Epithelial cell of esophagus (primary cell): ENCODE measurements around the gene PKD1L1.

Source experiments
- DNase-seq: peaks from one replicate; pipeline ENCODE4 v3.0.0; 2010; ENCODE audit warnings: low read depth
- H3K4me3 ChIP-seq: 2 replicates; pipeline ENCODE4 v1.5.1; 2011; ENCODE audit warnings: mild to moderate bottlenecking, low read length, control low read depth
- CTCF ChIP-seq: IDR thresholded peaks from 2 replicates; pipeline ENCODE4 v1.5.1; 2011; ENCODE audit warnings: low read depth, mild to moderate bottlenecking, low read length, control low read depth, inconsistent platforms; ENCODE audit not compliant: insufficient read depth; ENCODE audit errors: missing control alignments

Gene PKD1L1

DNA sequence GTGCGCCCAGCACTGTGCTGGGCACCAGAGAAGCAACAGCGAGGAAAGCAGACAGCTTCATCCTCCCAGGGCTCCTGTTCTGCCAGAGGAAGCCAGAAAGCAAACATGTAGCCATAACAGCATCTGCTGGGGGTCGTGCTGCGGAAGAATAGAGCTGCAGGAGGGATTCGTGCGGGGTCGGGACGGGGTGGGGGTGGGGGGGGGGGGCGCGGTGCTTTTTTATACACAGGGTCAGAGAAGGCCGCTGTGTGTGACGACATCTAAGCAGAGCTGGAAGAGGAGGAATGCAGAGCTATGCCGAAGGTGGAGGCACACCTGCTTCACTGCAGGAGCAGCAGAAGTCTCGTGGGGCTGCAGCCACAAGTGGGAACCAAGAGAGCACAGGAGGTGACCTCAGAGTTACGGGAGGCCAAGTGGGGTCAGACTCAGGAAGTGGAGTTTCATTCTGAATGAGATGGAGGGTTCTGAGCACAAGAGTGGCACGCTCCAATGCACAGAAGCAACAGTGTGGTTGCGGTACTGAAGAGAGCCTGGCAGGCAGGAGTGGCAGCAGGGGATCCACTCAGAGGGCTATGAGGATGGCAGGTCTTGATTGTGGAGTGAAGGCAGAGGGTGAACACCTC, 11.1 kb downstream of the PKD1L1 start:
- no peak overlapping the region for H3K4me3 ChIP-seq
- no peak for TF ChIP-seq CTCF
- no peak for DNase-seq

- peak; percentile 47 for DNase-seq
- H3K4me3 ChIP-seq: no peak overlapping the region
- no peak for TF ChIP-seq CTCF
Observed at GRCh38 chr7:47936323-47936722, 11.9 kb downstream of the PKD1L1 start.

GRCh38 chr7:47935336-47935735, 12.9 kb downstream of the PKD1L1 start:
- H3K4me3 ChIP-seq: no peak overlapping the region
- no peak for TF ChIP-seq CTCF
- DNase-seq: no peak

- H3K4me3 ChIP-seq: no peak overlapping the region
- no peak for TF ChIP-seq CTCF
Observed at GRCh38 chr7:47934831-47935230, 13.4 kb downstream of the PKD1L1 start.

DNA sequence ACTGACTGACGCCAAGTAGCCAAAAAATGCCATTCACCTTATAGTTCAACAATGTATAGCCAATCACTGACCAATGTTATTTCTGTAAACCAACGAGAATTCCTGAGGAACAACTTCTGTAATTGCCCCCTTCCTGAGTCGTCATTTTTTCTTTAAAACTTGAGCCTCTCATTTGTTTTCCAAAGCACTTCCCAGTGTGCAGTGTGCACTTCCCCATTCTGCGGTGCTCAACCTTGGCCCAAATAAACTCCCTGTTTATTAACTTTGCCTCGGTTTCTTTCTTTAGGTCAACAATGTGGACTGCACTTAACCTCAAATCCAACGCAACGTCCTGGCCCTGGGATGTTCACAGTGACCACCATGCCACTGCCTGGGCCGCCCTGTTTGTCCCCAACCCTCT, 15.1 kb downstream of the PKD1L1 start:
- no peak overlapping the region for H3K4me3 ChIP-seq
- DNase-seq: no peak
- TF ChIP-seq CTCF: no peak

More at GRCh38 chr7:47934831-47935230, 13.4 kb downstream of the PKD1L1 start:
- no peak for DNase-seq

GRCh38 chr7:47932466-47933037, 15.7 kb downstream of the PKD1L1 start:
- no peak for DNase-seq
- no peak for TF ChIP-seq CTCF
- no peak overlapping the region for H3K4me3 ChIP-seq

DNA sequence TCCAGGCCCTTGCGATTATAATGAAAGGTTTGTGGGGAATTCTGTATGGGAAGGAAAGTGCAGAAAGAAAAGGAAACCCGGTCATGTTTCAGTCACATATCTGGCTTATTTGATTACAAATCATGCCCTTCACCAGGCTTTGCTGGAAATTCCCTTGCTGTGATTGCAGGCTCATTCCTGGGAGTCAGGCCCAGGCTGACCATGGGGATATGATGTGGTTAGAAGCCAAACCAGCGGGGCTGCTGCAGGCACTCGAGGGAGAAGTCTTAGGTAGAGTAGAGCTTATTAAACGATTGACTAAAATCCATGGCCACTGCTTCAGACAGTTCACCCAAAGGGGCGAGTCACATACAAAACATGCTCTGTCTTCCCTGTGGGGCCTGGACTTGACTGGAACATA, 16.2 kb downstream of the PKD1L1 start:
- DNase-seq: no peak
- no peak for TF ChIP-seq CTCF
- H3K4me3 ChIP-seq: no peak overlapping the region
